Gastroesophageal sphincter (tissue), 4 donors: Measurements from ENCODE around the gene TMEM200A. TPM values are rescaled to one million over a fixed set of nuclear protein-coding genes. Genes with fewer than 3 reads are reported as not detected.

Experiments
- ATAC-seq: fragments of 150-250 bp; one replicate; pipeline ENCODE4 v1.9.1; 2016; ENCODE audit warnings: mild to moderate bottlenecking, moderate library complexity
- H3K27ac ChIP-seq, 4 donors: fragments of 200-600 bp; sonication (generic) in 3 of 4; 1 replicate in 3 of 4; 2 replicates in 1 of 4; pipeline ENCODE4 v1.5.1; 2016 to 2019
- H3K27me3 ChIP-seq: fragments of 200-600 bp; sonication (generic); one replicate; pipeline ENCODE4 v1.5.1; 2019
- H3K36me3 ChIP-seq, 2 donors: fragments of 200-600 bp; sonication (generic); one replicate each; pipeline ENCODE4 v1.5.1; 2019; ENCODE audit warnings: control low read depth in 1 of 2
- H3K4me1 ChIP-seq, 3 donors: fragments of 200-600 bp; sonication (generic); 1 replicate in 2 of 3; 2 replicates in 1 of 3; pipeline ENCODE4 v1.5.1; 2016 to 2019; ENCODE audit warnings: control low read depth in 2 of 3
- H3K4me3 ChIP-seq, 2 donors: fragments of 200-600 bp; sonication (generic); one replicate each; pipeline ENCODE4 v1.5.1; 2019; ENCODE audit warnings: mild to moderate bottlenecking in 1 of 2, moderate library complexity in 1 of 2
- H3K9me3 ChIP-seq, 3 donors: fragments of 200-600 bp; sonication (generic); one replicate each; pipeline ENCODE4 v1.5.1; 2017 to 2019; ENCODE audit warnings: control low read depth in 2 of 3
- EP300 ChIP-seq: sonication (generic); formaldehyde crosslinking; IDR thresholded peaks from one replicate; pipeline ENCODE4 v1.6.1; 2017; ENCODE audit warnings: antibody characterized with exemption, mild to moderate bottlenecking
- POLR2A ChIP-seq, 2 donors: fragments of 450-650 bp; IDR thresholded peaks; one replicate each; pipeline ENCODE4 v1.6.1; 2017; ENCODE audit warnings: antibody characterized with exemption in 2 of 2, mild to moderate bottlenecking in 2 of 2, moderate library complexity in 1 of 2
- POLR2AphosphoS5 ChIP-seq: sonication (generic); formaldehyde crosslinking; IDR thresholded peaks from one replicate; pipeline ENCODE4 v1.6.1; 2017; ENCODE audit warnings: antibody characterized with exemption
- WGBS, 2 donors: methylation state at CpG; one replicate each; pipeline ENCODE4 v1.1.5; 2018; ENCODE audit warnings: low coverage in 1 of 2; 5-methylcytosine and 5-hydroxymethylcytosine counted together
- total RNA-seq, 4 donors: library from RNA; depleted of rRNA; stranded (reverse); fragments of >200 nt; gene quantifications; one replicate each; pipeline ENCODE4 v1.1.0, GENCODE V29; 2016
- TF ChIP-seq, protein P1 (sequence below), 4 experiments: fragments of 200-600 bp in 2 of 4; fragments of 450-650 bp in 2 of 4; sonication (generic) in 1 of 4; IDR thresholded peaks; one replicate each; pipeline ENCODE4 v1.5.1; 2017 to 2019; ENCODE audit warnings: antibody characterized with exemption in 4 of 4, mild to moderate bottlenecking in 2 of 4, moderate library complexity in 2 of 4

The TMEM200A gene
- total RNA-seq, 4 donors from 2014 or later = 0.46 to 1.3 (median 0.87) TPM

DNA sequence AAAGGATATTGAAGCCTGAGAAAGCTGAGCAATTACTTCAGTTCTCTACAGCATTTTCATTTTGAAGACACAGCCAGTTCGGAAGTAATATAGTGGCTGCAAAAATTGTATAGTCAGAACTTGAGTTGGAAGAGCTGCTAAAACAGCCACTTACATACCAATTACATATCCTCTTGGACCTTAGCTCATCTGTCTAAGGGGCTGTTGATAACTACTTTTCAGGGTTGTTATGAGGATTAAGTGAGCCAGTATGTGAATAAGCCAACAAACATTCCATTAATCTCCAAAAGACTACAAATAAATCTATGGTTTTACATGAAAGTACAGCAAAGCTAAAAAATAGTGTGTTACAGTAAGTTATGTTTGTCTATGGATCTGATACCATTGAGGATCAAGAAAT is 59.7 kb downstream of the TMEM200A start:
- WGBS, 2 donors = 74 to 86% methylated on average over 1 of the region's 1 CpG
- TF ChIP-seq POLR2AphosphoS5 (no peak), EP300 (no peak), POLR2A (IDR thresholded peaks at IDR 0.05) (no peak)
- TF ChIP-seq, protein P1, sequence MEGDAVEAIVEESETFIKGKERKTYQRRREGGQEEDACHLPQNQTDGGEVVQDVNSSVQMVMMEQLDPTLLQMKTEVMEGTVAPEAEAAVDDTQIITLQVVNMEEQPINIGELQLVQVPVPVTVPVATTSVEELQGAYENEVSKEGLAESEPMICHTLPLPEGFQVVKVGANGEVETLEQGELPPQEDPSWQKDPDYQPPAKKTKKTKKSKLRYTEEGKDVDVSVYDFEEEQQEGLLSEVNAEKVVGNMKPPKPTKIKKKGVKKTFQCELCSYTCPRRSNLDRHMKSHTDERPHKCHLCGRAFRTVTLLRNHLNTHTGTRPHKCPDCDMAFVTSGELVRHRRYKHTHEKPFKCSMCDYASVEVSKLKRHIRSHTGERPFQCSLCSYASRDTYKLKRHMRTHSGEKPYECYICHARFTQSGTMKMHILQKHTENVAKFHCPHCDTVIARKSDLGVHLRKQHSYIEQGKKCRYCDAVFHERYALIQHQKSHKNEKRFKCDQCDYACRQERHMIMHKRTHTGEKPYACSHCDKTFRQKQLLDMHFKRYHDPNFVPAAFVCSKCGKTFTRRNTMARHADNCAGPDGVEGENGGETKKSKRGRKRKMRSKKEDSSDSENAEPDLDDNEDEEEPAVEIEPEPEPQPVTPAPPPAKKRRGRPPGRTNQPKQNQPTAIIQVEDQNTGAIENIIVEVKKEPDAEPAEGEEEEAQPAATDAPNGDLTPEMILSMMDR (IDR thresholded peaks at IDR 0.05) = no peak
- no peak for ATAC-seq

DNA sequence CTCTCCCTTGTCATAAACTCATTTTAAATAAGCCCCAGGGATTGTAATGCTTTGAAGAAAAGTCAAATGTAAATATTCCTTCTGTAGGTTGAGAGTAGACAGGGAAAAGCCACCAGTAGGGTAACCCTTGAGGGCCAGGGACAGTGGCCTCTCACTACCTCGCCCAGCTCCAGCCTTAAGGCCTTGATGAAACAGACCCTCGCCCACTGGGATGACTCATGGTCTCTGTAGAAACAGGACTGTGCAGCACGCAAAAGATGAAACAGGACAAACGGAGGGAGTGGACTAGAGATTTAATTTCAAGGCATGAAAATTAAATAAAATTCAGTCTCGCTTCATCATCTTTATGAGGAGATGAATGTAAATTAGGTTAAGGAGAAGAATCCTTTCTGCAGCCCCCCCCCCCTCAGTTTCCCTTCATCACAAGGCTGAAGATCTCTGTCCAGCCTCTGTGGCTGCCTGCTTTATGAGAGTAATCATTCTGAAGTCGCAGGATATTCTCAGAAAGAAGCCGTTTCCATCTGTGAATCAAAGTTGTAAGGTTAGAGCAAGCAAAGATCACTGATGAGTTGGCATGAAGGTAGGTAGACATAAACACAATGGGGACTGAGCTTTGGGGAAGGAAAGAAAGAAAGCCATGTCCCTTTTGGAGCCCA is 60.4 kb downstream of the TMEM200A start:
- no peak for ATAC-seq
- TF ChIP-seq POLR2A (IDR thresholded peaks at IDR 0.05) = no peak
- TF ChIP-seq EP300 = no peak
- TF ChIP-seq POLR2AphosphoS5 = no peak
- TF ChIP-seq, protein P1 (IDR thresholded peaks at IDR 0.05) = no peak
- Histone ChIP-seq H3K4me1 (no peaks in the 10 kb centered on the region), H3K4me3 (no peak overlapping the region), H3K36me3 (no peaks in the 10 kb centered on the region), H3K9me3 (no peaks in the 10 kb centered on the region), H3K27me3 (no peaks in the 10 kb centered on the region), H3K27ac (no peak overlapping the region)
- WGBS, 2 donors = 67 to 75% methylated on average over 1 to 7 of the region's 7 CpGs

More for the DNA sequence above, 59.7 kb downstream of the TMEM200A start:
- no peak overlapping the region for H3K27ac ChIP-seq
- no peaks in the 10 kb centered on the region for H3K36me3 ChIP-seq
- H3K4me3 ChIP-seq = no peak overlapping the region
- H3K4me1 ChIP-seq = no peaks in the 10 kb centered on the region
- no peaks in the 10 kb centered on the region for H3K9me3 ChIP-seq
- no peaks in the 10 kb centered on the region for H3K27me3 ChIP-seq

DNA sequence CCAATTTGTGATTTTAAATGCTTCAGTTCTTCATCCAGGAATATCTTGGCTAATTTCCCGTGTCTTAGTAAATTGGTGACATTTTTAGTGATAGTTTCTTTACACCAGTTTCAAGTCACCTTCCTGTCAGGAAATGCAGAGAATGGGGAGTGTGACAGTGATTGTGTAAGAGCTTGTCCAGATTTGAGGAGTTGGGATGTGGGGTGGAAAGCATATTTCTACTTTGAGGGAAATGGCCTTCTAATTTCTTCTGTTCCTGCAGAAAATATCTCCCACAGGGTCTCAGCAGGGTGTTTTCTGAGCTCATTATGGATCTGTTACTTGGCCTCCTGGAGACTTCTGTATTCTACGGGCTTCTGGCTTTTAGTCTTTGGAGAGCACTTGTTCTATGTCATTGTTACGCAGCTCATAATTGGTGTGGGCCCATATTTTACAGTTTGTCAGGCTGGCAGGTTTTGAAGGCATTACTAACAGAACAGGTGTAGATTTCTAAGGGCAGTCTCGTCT is 65.6 kb downstream of the TMEM200A start:
- WGBS, 2 donors = 51 to 57% methylated on average over 4 of the region's 4 CpGs
- H3K9me3 ChIP-seq = no peaks in the 10 kb centered on the region
- ATAC-seq = no peak
- H3K36me3 ChIP-seq = no peaks in the 10 kb centered on the region
- no peak overlapping the region for H3K4me3 ChIP-seq
- TF ChIP-seq, protein P1 (IDR thresholded peaks at IDR 0.05) = no peak
- TF ChIP-seq EP300 (no peak), POLR2AphosphoS5 (no peak), POLR2A (IDR thresholded peaks at IDR 0.05) (no peak)
- H3K4me1 ChIP-seq = no peaks in the 10 kb centered on the region
- no peak overlapping the region for H3K27ac ChIP-seq
- no peaks in the 10 kb centered on the region for H3K27me3 ChIP-seq

DNA sequence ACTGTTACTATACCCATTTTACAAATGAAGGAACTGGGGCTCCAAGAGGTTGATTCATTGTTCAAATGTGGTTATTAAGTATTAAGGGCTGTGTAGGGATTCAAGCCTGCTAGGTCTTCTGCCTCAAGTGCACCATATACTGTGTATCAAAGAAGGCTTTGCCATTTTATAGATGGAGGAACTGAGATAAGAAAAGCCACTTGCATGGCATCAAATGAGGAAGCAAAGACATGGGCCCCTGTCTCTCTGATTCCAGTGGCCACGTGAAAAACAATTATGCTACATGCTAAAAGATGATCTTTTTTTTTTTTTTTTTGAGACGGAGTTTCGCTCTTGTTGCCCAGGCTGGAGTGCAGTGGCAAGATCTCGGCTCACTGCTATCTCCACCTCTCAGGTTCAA is 67.0 kb downstream of the TMEM200A start:
- H3K4me3 ChIP-seq = no peak overlapping the region
- TF ChIP-seq, protein P1 (IDR thresholded peaks at IDR 0.05) = no peak
- TF ChIP-seq POLR2AphosphoS5 = no peak
- TF ChIP-seq POLR2A (IDR thresholded peaks at IDR 0.05) = no peak
- TF ChIP-seq EP300 = no peak
- no peak overlapping the region for H3K27ac ChIP-seq
- H3K36me3 ChIP-seq = no peaks in the 10 kb centered on the region
- no peaks in the 10 kb centered on the region for H3K27me3 ChIP-seq
- ATAC-seq = no peak
- WGBS, 2 donors = 77 to 88% methylated on average over 4 of the region's 4 CpGs
- H3K4me1 ChIP-seq = no peaks in the 10 kb centered on the region
- no peaks in the 10 kb centered on the region for H3K9me3 ChIP-seq

DNA sequence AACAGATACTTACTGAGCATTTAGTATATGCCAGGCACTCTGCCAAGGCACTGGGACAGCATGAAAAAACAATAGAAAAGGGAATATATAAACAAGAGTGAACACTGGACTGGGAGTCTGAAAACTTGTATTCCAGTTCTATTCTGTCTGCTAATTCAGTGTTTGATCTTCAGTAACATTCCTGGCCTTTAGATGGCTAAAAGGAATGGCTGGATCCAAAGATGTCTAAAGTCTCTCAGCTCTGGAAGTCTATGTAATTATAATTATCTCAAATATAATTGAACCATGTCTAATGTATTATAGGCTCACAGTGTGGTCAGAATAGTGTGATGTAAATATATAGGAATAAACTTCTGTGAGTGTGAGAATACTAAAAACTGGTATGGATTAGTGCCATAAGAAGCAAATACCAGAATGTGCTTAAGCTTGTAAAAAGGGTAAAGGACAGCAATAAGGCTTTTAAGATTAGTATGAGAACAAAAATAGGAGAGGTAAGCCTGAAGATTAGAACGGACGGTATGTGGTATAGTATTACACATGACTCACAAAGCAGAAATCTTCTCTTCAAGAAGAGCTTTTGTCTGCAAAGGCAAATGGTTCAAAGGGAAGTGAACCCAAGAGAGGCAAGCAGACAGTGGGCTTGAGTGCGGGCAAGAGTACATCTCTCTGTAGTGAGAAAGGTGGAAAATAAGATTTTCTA is 68.5 kb downstream of the TMEM200A start:
- 67 to 88% methylated on average over 3 of the region's 3 CpGs for WGBS, 2 donors
- ATAC-seq = no peak
- no peaks in the 10 kb centered on the region for H3K27me3 ChIP-seq
- no peaks in the 10 kb centered on the region for H3K4me1 ChIP-seq
- no peaks in the 10 kb centered on the region for H3K36me3 ChIP-seq
- TF ChIP-seq POLR2AphosphoS5 (no peak), POLR2A (IDR thresholded peaks at IDR 0.05) (no peak), EP300 (no peak)
- TF ChIP-seq, protein P1 (IDR thresholded peaks at IDR 0.05) = no peak
- no peaks in the 10 kb centered on the region for H3K9me3 ChIP-seq
- H3K4me3 ChIP-seq = no peak overlapping the region
- no peak overlapping the region for H3K27ac ChIP-seq
